T-helper 17 cell (primary cell): Measurements from ENCODE around the gene TMEM35A. TPM values are rescaled to one million over a fixed set of nuclear protein-coding genes. Genes with fewer than 3 reads are reported as not detected.
"Not testable (repeated sequence)": the region's sequence is repeated elsewhere in the genome, so short reads cannot be mapped to it uniquely, and the experiment has no call there.

Experiments used
- ATAC-seq: fragments of 150-1000 bp; cut with Tn5 transposase; 2 replicates; pipeline ENCODE4 v1.10.0; 2021; ENCODE audit warnings: mild to moderate bottlenecking, moderate library complexity
- DNase-seq, 3 donors: peaks; one replicate each; pipeline versions ENCODE4 v3.0.0 to v3.0.0-alpha.2; 2020 to 2021
- H3K9me3 ChIP-seq: one replicate; pipeline ENCODE4 v1.7.0; 2013; ENCODE audit warnings: low read length, mild to moderate bottlenecking; ENCODE audit not compliant: control insufficient read depth, poor library complexity, severe bottlenecking
- H3K27ac Mint-ChIP-seq: one replicate; pipeline ENCODE4 v1.8.0; 2022; ENCODE audit warnings: mild to moderate bottlenecking, moderate library complexity, mixed read lengths
- H3K27me3 Mint-ChIP-seq: one replicate; pipeline ENCODE4 v1.8.0; 2022; ENCODE audit warnings: mixed read lengths
- H3K36me3 Mint-ChIP-seq: one replicate; pipeline ENCODE4 v1.8.0; 2022; ENCODE audit warnings: low read depth, mixed read lengths
- H3K4me1 Mint-ChIP-seq: one replicate; pipeline ENCODE4 v1.8.0; 2022; ENCODE audit warnings: mild to moderate bottlenecking, mixed read lengths
- H3K4me3 Mint-ChIP-seq: one replicate; pipeline ENCODE4 v1.8.0; 2022; ENCODE audit warnings: mild to moderate bottlenecking, moderate library complexity, mixed read lengths
- total RNA-seq, 4 donors: library from RNA in 2 of 4; stranded (reverse) in 2 of 4; gene quantifications; one replicate each; pipeline ENCODE4 v1.2.3 and lab custom pipeline; 2022 to 2026

The TMEM35A gene, protein sequence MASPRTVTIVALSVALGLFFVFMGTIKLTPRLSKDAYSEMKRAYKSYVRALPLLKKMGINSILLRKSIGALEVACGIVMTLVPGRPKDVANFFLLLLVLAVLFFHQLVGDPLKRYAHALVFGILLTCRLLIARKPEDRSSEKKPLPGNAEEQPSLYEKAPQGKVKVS
- not detected for total RNA-seq
- 0 reads per million in 2 donors for total RNA-seq (lab: John Stamatoyannopoulos, UW)

DNA sequence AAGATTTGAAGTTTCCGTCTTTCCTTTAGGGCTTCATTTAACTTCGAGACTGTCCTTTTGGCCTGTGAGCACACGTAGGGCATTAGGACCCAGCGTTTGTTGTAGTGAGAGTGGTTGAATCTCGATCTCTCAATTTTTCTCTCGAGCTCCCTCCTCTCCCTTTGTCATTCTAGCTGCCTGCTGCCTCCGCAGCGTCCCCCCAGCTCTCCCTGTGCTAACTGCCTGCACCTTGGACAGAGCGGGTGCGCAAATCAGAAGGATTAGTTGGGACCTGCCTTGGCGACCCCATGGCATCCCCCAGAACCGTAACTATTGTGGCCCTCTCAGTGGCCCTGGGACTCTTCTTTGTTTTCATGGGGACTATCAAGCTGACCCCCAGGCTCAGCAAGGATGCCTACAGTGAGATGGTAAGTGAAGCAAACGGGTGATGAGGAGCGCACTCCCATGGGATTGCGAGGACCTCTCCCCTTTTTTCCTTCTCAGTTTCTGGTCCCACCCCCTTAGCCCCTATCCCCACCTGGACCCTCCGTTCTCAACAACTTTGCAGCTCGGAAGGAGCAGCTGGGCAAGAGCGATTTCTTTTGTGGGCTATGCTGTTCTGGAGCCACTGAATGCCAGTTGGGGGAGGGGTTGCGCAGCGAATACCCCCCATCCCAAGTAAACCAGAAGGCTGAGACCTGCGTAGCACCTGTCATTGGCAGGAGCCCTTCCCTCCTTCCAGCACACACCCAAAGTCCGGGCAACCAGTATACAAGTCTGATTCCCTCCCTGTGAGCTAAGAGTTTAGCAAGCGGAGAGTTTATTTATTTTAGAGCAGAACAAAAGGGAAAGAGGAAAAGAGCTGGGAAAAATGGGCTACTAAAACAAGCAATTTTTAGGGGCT is at the start of gene TMEM35A:
TSS of gene TMEM35A (plus strand) at position 164 of the 883 bp plus-strand sequence. CDS start at position 288, 124 bp downstream.
- H3K27ac Mint-ChIP-seq: no peak within 1 kb of the TSS
- no peak for ATAC-seq
- no peak for DNase-seq

DNA sequence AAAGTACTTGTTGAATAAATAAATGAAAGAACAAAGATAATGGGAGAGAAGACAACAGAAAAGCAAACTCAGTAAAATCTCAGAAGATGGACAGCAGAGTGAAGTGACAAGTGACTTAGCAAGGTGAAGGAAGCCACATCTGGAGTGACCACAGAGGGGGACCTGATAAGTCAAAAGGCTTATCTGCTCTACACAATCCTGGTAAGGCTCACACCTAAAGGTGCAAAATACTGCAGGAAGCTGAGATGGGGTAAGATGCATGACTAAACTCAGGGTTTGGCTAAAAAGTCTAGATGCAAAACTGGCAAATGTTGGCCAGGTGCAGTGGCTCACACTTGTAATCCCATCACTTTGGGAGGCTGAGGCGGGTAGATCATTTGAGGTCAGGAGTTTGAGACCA is 49.0 kb upstream of the TMEM35A start:
- DNase-seq (no peak), ATAC-seq (no peak)
- peaks cover 16% of the 10 kb centered on the region for H3K36me3 Mint-ChIP-seq
- no peak overlapping the region for H3K27ac Mint-ChIP-seq
- no peaks in the 10 kb centered on the region for H3K9me3 ChIP-seq
- H3K4me3 Mint-ChIP-seq: no peak overlapping the region
- H3K4me1 Mint-ChIP-seq: peaks cover 12% of the 10 kb centered on the region
- no peaks in the 10 kb centered on the region for H3K27me3 Mint-ChIP-seq

More for the DNA sequence above, at the start of gene TMEM35A:
- H3K9me3 ChIP-seq: no peaks in the 10 kb centered on the region
- Mint-ChIP-seq H3K27me3 (peaks cover 17% of the 10 kb centered on the region), H3K4me3 (no peak within 1 kb of the TSS), H3K36me3 (no peaks in the 10 kb centered on the region), H3K4me1 (no peaks in the 10 kb centered on the region)

DNA sequence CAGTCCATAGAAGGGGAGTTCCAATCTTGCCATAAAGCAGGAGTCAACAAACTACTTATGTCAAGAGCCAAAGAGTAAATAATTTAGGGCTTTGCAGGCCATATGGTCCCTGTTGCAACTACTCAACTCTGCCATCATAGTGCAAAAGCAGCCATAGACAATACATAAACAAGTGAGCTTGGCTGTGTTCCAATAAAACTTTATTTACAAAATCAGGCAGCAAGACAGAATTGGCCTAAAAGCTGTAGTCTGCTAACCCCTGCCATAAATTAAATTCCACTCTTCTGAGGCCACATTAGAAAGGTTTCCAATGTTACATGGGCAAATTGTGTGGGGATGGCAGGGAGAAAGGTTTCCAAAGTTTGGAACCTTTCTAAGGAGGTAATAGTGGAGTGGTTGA is 41.4 kb upstream of the TMEM35A start:
- Mint-ChIP-seq H3K27me3 (no peaks in the 10 kb centered on the region), H3K4me3 (no peak overlapping the region), H3K36me3 (no peaks in the 10 kb centered on the region), H3K27ac (no peak overlapping the region), H3K4me1 (peaks cover 2% of the 10 kb centered on the region)
- no peaks in the 10 kb centered on the region for H3K9me3 ChIP-seq
- DNase-seq (no peak), ATAC-seq (no peak)

DNA sequence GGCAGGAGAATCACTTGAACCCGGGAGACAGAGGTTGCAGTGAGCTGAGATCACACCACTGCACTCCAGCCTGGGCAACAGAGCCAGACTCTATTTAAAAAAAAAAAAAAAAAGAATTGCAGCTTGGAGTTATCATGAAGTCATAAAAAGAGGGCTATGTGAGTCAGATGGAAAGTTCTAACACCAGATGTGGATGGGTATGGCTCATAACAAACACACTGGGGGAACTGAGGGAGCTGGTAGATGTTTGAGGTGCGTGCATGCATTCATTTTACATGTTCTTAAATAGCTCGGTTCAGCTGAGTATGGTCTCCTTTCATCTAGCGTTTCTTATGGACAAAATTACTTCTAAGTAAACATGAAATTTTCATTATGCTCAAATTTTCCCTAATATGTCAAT is 38.5 kb upstream of the TMEM35A start:
- ATAC-seq: no peak
- no peak overlapping the region for H3K27ac Mint-ChIP-seq
- no peak overlapping the region for H3K4me3 Mint-ChIP-seq

DNA sequence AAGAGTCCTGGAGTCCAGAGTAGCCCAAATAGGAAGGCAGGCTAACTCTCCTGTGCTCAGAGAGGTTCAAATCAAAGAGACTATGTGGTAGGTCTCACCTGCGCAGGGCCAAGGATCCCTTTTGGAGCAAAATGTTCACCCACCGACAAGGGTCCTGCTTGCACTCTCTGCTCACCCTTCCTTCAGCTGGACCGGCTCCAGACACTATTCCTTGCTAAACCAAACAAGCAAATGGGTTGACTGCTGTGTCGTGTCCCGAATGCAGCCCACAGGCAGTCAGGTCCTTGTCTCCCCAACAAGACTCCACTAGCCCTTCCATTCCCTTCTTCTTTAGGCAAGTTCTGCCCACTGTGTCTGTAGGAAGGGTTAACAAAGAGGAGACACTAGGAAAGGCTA is 27.5 kb upstream of the TMEM35A start:
- Mint-ChIP-seq H3K27ac (peak overlapping the region; percentile 89), H3K4me1 (peaks cover 12% of the 10 kb centered on the region), H3K27me3 (no peaks in the 10 kb centered on the region), H3K4me3 (peak overlapping the region; percentile 92), H3K36me3 (peaks cover 2% of the 10 kb centered on the region)
- ATAC-seq (no peak), DNase-seq (no peak)
- no peaks in the 10 kb centered on the region for H3K9me3 ChIP-seq

More for the DNA sequence above, 38.5 kb upstream of the TMEM35A start:
- no peaks in the 10 kb centered on the region for H3K9me3 ChIP-seq
- no peaks in the 10 kb centered on the region for H3K36me3 Mint-ChIP-seq
- H3K27me3 Mint-ChIP-seq: no peaks in the 10 kb centered on the region
- no peak for DNase-seq
- peaks cover 5% of the 10 kb centered on the region for H3K4me1 Mint-ChIP-seq

DNA sequence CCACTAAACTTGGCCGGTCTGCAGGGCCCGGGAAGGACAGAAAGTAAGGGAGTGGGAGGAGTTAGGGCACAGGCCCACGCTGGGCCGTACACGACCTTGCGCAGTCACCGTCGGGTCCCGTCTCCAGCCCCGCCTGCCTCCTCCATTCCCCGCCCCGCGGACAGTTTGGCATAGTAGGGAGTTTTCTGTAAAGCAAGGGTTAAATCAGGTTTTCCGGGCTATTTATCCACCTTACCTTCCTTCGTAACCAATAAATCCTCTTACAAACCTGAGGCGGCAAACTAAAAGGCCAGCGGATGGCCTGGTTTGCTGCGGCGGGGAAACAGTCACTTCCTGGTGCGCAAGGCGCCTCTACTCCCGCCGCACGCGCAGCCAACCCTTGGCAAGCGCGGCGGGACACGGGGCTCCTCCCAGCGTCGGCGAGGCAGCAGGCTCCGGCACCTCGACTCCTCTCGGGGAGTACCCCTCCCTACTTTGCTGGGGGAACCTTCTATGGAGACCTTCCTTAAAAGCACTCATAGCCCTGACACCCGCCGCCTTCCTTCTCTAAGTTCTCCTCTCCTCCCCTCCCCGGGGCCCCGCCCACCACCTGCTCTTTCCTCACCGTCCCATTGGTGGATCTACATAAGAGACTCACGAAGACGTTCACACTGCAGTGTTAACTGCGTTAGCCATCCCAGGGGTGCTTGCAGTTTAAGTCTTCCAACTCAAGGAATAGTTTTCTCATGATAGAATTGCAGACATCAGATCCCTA is 27.0 kb upstream of the TMEM35A start, which contains the start of gene TRMT2B:
TSS of gene TRMT2B (minus strand) at position 563 of the 754 bp plus-strand sequence. CDS start 9,822 bp downstream, outside the sequence.
- H3K27me3 Mint-ChIP-seq: no peaks in the 10 kb centered on the region
- H3K4me3 Mint-ChIP-seq: peak within 1 kb of the TSS; percentile 92
- H3K36me3 Mint-ChIP-seq: peaks cover 2% of the 10 kb centered on the region
- peak within 1 kb of the TSS; percentile 89 for H3K27ac Mint-ChIP-seq
- peaks cover 13% of the 10 kb centered on the region for H3K4me1 Mint-ChIP-seq
- DNase-seq: peak; percentile 60 to 66 (median 66)
- no peaks in the 10 kb centered on the region for H3K9me3 ChIP-seq
- ATAC-seq: peak; percentile 89

DNA sequence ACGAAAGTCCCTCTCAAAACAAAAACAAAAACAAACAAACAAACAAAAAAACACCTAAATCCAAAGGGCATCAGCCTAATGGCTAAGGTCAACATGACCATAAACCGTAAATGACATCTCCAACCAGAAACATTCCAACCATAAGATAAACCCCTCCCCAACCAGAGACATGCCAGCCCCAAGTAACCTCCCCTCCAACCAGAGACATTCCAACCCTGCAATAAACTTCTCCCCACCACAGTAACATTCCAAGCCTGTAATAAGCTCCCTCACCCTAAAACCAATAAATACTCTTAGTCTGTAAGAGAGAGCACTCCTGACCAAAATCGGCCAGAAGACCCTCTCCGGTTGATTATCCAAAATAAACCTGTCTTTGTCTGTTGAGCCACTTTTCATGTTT is 22.1 kb upstream of the TMEM35A start:
- H3K4me3 Mint-ChIP-seq, H3K27ac Mint-ChIP-seq, H3K36me3 Mint-ChIP-seq, DNase-seq, H3K4me1 Mint-ChIP-seq, H3K9me3 ChIP-seq, ATAC-seq, H3K27me3 Mint-ChIP-seq: not testable (repeated sequence)

DNA sequence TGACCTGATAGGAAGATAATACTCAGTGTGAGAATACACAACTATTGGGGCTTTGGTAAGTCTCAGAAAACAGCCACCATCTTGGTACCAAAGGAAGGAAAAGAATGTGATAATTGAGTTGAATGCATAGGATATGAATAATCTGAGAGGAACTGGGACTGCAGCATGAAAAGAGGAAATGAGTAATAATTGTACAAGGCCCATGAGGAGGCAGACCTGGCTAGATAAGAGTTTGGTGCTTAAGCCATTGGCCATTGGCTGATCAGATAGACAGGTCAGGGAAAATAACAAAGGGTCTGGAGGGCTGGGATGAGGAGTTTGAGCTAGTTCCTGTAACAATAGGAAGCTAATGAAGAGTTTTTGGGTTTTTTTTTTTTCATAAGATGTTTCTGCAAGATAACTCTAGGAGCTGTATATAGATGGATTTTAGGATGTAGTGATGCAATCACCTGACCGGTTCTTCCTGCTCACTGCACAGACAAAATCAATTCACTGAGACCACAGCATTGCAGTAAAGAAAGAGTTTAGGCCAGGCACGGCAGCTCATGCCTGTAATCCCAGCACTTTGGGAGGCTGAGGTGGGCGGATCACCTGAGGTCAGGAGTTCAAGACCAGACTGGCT is 21.5 kb upstream of the TMEM35A start:
- ATAC-seq: no peak
- Mint-ChIP-seq H3K4me1 (peaks cover 7% of the 10 kb centered on the region), H3K36me3 (no peaks in the 10 kb centered on the region), H3K27me3 (no peaks in the 10 kb centered on the region), H3K27ac (no peak overlapping the region), H3K4me3 (no peak overlapping the region)
- H3K9me3 ChIP-seq: no peaks in the 10 kb centered on the region
- no peak for DNase-seq

DNA sequence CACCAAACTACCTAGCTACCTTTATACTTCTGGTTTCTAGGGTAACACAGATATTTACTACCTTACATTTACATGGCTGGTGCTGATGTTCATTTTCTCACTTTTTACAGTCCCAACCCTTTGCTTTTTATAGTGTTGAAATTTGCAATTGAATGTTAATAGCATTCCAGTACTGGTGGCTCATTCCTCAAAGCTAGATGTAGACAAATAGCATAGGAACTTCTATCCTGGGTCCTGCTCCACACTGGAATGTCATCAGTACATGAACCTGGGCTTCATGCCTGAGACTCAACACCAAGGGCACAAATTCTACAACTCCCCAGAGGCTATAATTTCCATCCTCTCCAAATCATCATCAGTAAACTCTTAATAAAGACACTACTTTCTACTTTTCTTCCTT is 16.5 kb upstream of the TMEM35A start:
- Mint-ChIP-seq H3K27me3 (no peaks in the 10 kb centered on the region), H3K4me3 (no peak overlapping the region), H3K27ac (no peak overlapping the region), H3K4me1 (peaks cover 1% of the 10 kb centered on the region), H3K36me3 (no peaks in the 10 kb centered on the region)
- ATAC-seq: no peak
- H3K9me3 ChIP-seq: no peaks in the 10 kb centered on the region
- DNase-seq: no peak

DNA sequence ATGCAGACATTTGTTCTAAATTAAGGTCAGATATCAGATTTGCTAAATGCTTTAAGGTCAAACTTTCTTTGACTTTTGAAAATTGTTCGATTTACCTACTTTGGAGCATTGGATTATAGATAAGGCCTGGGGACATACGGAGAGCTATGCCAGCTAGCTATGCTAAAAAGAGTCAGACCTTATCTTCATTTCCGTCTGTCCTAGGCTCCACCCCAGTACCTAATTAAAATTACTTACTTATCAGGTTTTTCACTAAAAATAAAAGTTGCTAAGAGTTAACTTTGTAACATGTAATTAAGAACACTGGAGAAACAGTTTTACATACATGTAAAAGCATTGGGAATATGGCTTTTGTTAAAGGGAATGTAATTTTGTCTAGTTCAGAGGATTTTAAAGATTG is 7.1 kb upstream of the TMEM35A start:
- no peak overlapping the region for H3K27ac Mint-ChIP-seq
- DNase-seq: no peak
- no peaks in the 10 kb centered on the region for H3K4me1 Mint-ChIP-seq
- no peaks in the 10 kb centered on the region for H3K9me3 ChIP-seq
- H3K4me3 Mint-ChIP-seq: no peak overlapping the region
- H3K36me3 Mint-ChIP-seq: no peaks in the 10 kb centered on the region
- no peaks in the 10 kb centered on the region for H3K27me3 Mint-ChIP-seq
- no peak for ATAC-seq

DNA sequence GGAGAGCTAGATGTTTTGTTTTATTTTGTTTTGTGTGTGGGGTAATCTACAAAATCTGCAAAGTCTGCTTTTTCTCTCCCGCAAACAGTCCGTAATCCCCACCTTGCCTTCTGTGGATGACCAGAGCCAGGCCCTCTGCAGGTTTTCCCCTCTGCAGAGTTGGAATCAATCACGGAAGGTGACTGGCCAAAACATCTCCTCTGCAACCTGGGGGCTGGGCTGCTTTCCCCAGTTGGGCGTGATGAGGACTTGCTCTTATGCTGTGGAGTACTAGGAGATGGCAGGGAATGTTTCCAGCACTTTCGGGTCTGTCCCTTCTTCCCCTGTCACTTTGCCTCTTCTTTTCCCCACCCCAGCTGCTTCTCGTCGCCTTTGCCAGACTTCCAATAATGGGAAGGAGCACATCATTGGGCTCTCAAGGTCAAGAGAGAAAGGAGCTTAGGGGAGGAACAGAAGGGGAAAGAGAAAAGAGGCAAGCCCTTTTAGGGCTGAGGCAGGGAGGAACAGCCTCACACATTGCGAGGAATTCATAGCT is 1.1 kb downstream of the TMEM35A start:
- H3K27ac Mint-ChIP-seq: no peak overlapping the region
- H3K36me3 Mint-ChIP-seq: no peaks in the 10 kb centered on the region
- DNase-seq (no peak), ATAC-seq (no peak)
- no peaks in the 10 kb centered on the region for H3K9me3 ChIP-seq
- H3K4me1 Mint-ChIP-seq: no peaks in the 10 kb centered on the region
- peaks cover 17% of the 10 kb centered on the region for H3K27me3 Mint-ChIP-seq
- no peak overlapping the region for H3K4me3 Mint-ChIP-seq

DNA sequence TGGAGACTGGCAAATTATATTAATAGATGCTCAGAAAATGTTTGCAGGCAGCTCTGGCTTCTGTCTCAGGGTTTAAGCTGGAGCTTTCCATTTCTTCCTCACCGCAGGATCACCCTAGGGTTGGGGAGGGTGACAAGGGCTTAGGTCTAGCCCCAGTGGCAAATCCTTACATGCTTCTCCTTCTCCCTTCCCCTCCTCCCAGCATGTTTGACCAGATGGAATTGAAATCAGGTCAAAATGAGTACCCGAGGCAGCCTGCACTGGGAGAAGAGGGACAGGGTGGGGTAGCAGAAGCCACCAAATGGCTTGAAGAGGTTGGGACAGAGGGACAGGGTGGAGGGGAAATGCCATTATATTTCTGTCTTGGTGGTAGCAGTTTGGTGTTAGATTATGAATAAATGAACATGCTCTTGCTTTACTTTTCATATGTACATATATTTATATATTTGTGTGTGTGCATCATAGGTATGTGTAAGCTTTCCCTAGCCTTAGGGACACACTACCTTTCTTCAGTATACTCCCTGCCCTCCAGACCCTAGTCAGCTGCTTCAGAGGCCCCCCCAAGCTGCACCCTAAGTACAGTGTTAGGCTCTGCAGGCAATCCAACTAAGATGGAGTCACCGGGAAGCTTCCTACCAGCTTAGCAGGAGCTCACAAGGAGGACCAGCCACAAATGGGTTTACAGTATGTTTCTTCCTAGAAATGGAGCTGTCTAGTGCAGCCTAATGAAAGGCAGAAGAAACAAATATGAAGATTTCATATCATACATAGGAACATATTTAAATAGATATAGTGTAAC is 1.8 kb downstream of the TMEM35A start:
- no peak for ATAC-seq
- H3K27ac Mint-ChIP-seq: no peak overlapping the region
- H3K4me1 Mint-ChIP-seq: no peaks in the 10 kb centered on the region
- no peaks in the 10 kb centered on the region for H3K36me3 Mint-ChIP-seq
- no peaks in the 10 kb centered on the region for H3K9me3 ChIP-seq
- peaks cover 17% of the 10 kb centered on the region for H3K27me3 Mint-ChIP-seq
- DNase-seq: no peak
- H3K4me3 Mint-ChIP-seq: no peak overlapping the region
